ENCODE measurements around the gene MRPL10.

DNA sequence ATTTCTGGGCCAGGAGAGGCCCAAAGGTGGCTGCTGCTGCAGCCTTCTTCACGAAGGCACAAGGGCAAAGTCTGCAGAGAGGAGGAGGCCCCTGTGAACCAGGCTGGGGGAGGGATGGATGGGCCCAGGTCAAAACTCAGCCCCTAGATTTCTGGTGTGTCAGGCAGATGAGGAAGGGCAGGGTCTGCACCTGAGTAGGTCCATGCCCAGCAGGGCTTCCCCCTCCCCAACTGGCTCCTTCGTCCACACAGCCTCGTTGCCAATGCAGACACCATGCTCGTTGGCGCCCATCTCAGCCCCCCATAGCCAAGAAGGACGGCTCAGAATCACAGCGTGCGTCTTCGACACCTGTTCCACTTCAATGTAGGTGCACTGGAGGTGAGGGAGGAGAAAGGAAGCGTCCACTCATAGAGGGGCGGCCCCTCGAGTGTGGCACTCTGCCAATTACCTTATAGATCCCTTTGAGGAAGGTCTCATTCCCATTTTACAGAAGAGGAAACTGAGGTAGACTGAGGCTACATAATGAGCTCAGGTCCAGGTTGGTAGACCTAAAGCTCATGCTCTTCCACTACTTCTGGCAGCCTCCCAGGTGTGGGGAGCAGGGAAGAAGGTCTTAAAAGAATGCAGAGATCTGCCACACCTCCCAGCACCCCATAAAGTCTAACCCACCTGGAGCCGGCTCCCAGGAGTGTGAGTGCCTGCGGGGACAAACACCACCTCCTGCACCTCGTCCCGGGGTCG, 8.8 kb upstream of the MRPL10 start:
- TF ChIP-seq ESRRG (CRISPR knock-in tag; IDR thresholded peaks at IDR 0.05) (no peak), PPARA (CRISPR knock-in tag; IDR thresholded peaks at IDR 0.05; ENCODE audit: borderline replicate concordance) (no peak), ZFP3 (CRISPR knock-in tag; IDR thresholded peaks at IDR 0.05) (no peak), CSRNP3 (CRISPR knock-in tag; IDR thresholded peaks at IDR 0.05) (no peak)
- TF ChIP-seq, protein P1, sequence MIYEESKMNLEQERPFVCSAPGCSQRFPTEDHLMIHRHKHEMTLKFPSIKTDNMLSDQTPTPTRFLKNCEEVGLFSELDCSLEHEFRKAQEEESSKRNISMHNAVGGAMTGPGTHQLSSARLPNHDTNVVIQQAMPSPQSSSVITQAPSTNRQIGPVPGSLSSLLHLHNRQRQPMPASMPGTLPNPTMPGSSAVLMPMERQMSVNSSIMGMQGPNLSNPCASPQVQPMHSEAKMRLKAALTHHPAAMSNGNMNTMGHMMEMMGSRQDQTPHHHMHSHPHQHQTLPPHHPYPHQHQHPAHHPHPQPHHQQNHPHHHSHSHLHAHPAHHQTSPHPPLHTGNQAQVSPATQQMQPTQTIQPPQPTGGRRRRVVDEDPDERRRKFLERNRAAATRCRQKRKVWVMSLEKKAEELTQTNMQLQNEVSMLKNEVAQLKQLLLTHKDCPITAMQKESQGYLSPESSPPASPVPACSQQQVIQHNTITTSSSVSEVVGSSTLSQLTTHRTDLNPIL (CRISPR knock-in tag; IDR thresholded peaks at IDR 0.05; ENCODE audit: low read depth) = no peak
- TF ChIP-seq, protein P2, sequence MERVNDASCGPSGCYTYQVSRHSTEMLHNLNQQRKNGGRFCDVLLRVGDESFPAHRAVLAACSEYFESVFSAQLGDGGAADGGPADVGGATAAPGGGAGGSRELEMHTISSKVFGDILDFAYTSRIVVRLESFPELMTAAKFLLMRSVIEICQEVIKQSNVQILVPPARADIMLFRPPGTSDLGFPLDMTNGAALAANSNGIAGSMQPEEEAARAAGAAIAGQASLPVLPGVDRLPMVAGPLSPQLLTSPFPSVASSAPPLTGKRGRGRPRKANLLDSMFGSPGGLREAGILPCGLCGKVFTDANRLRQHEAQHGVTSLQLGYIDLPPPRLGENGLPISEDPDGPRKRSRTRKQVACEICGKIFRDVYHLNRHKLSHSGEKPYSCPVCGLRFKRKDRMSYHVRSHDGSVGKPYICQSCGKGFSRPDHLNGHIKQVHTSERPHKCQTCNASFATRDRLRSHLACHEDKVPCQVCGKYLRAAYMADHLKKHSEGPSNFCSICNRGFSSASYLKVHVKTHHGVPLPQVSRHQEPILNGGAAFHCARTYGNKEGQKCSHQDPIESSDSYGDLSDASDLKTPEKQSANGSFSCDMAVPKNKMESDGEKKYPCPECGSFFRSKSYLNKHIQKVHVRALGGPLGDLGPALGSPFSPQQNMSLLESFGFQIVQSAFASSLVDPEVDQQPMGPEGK (CRISPR knock-in tag; IDR thresholded peaks at IDR 0.05; ENCODE audit: borderline replicate concordance) = no peak
